Endothelial cell of umbilical vein (primary cell): Measurements from ENCODE around the gene UBQLNL. TPM values are rescaled to one million over a fixed set of nuclear protein-coding genes. Genes with fewer than 3 reads are reported as not detected.

Experiments
- BruUV-seq: library from RNA; stranded (reverse); fragments of 400-500 nt; replicated peaks from 2 replicates; lab custom pipeline; 2021; lab: Mats Ljungman, UMichigan
- CTCF ChIA-PET: fragments of 300-600, 350-600 bp; sonication (Branson Sonifier 250); formaldehyde crosslinking; loops from one replicate; lab custom pipeline; 2021; ENCODE audit warnings: antibody characterized with exemption, inconsistent platforms; lab: Charles Lee
- POLR2A ChIA-PET: fragments of 300-600, 350-600 bp; sonication (Branson Sonifier 250); formaldehyde crosslinking; loops from one replicate; lab custom pipeline; 2021; ENCODE audit warnings: antibody characterized with exemption, inconsistent platforms; lab: Charles Lee
- DNase-seq: peaks from one replicate; pipeline ENCODE4 v3.0.0-alpha.2; 2011; ENCODE audit warnings: low read depth, low spot score
- FAIRE-seq: peaks from 2 replicates; lab custom pipeline; 2011; peaks lifted over from hg19 to GRCh38; lab: Jason Lieb, UNC
- H2AFZ ChIP-seq: 2 replicates; pipeline ENCODE4 v1.6.0; 2012; ENCODE audit warnings: low read depth, low read length, control low read depth, inconsistent platforms
- H3K27ac ChIP-seq: 2 replicates; pipeline ENCODE4 v1.5.1; 2011; ENCODE audit warnings: low read depth, mild to moderate bottlenecking, control low read depth, low read length, moderate library complexity; ENCODE audit not compliant: insufficient read depth
- H3K27me3 ChIP-seq, 2 experiments: 2 replicates each; pipeline versions ENCODE4 v1.6.0 to v1.6.1; 2011; ENCODE audit warnings: low read length in 2 of 2, mixed read lengths in 1 of 2; ENCODE audit not compliant: control insufficient read depth in 2 of 2, insufficient read depth in 2 of 2
- H3K36me3 ChIP-seq, 2 experiments: 2 replicates in 1 of 2; 3 replicates in 1 of 2; pipeline ENCODE4 v1.5.1; 2011; ENCODE audit warnings: low read length in 2 of 2, mild to moderate bottlenecking in 1 of 2, moderate library complexity in 1 of 2; ENCODE audit not compliant: control insufficient read depth in 2 of 2, insufficient read depth in 2 of 2; ENCODE audit errors: extremely low read depth in 1 of 2
- H3K4me1 ChIP-seq: 3 replicates; pipeline ENCODE4 v1.5.1; 2011; ENCODE audit warnings: mild to moderate bottlenecking, low read length; ENCODE audit not compliant: control insufficient read depth, insufficient read depth; ENCODE audit errors: extremely low read depth
- H3K4me2 ChIP-seq: 2 replicates; pipeline ENCODE4 v1.6.1; 2011; ENCODE audit warnings: low read length, control low read depth, mixed read lengths; ENCODE audit not compliant: insufficient read depth
- H3K4me3 ChIP-seq, 3 experiments: fragments of 200-600 bp in 1 of 3; sonication (generic), shearing (Covaris generic) in 1 of 3; replicated peaks in 1 of 3; 2 replicates each; pipeline ENCODE4 v1.5.1; 2011 to 2016; ENCODE audit warnings: control low read depth in 3 of 3, low read length in 3 of 3, mild to moderate bottlenecking in 2 of 3, inconsistent platforms in 1 of 3, low read depth in 1 of 3, moderate library complexity in 1 of 3; ENCODE audit not compliant: insufficient read depth in 1 of 3
- H3K79me2 ChIP-seq: 2 replicates; pipeline ENCODE4 v1.6.0; 2012; ENCODE audit warnings: low read length, inconsistent platforms; ENCODE audit not compliant: control insufficient read depth, insufficient read depth
- H3K9ac ChIP-seq: replicated peaks from 2 replicates; pipeline ENCODE3; 2011; ENCODE audit warnings: low read length, control low read depth; ENCODE audit not compliant: insufficient read depth; ENCODE audit errors: extremely low read depth
- H3K9me1 ChIP-seq: replicated peaks from 3 replicates; pipeline ENCODE4 v1.6.0; 2011; ENCODE audit warnings: mild to moderate bottlenecking, low read length; ENCODE audit not compliant: control insufficient read depth, insufficient read depth; ENCODE audit errors: extremely low read depth
- H3K9me3 ChIP-seq: replicated peaks from 2 replicates; pipeline ENCODE4 v1.5.1; 2012; ENCODE audit warnings: low read length, inconsistent platforms; ENCODE audit not compliant: control insufficient read depth, insufficient read depth
- H4K20me1 ChIP-seq: replicated peaks from 2 replicates; pipeline ENCODE3; 2011; ENCODE audit warnings: mild to moderate bottlenecking, low read length; ENCODE audit not compliant: control insufficient read depth, insufficient read depth; ENCODE audit errors: extremely low read depth
- EZH2 ChIP-seq: IDR thresholded peaks from 2 replicates; pipeline ENCODE4 v1.6.1; 2012; ENCODE audit warnings: borderline replicate concordance, low read depth, mild to moderate bottlenecking, moderate library complexity, low read length, inconsistent platforms; ENCODE audit not compliant: severe bottlenecking
- FOS ChIP-seq: IDR thresholded peaks from 2 replicates; pipeline ENCODE4 v1.6.1; 2011; ENCODE audit warnings: mild to moderate bottlenecking, low read length, moderate library complexity, borderline replicate concordance; ENCODE audit not compliant: insufficient read depth
- GATA2 ChIP-seq: IDR thresholded peaks from 2 replicates; pipeline ENCODE4 v1.7.0; 2011; ENCODE audit warnings: low read depth, mild to moderate bottlenecking, moderate library complexity, mixed read lengths, low read length; ENCODE audit not compliant: insufficient read length, insufficient read depth
- JUN ChIP-seq: IDR thresholded peaks from 2 replicates; pipeline ENCODE4 v1.6.1; 2011; ENCODE audit warnings: borderline replicate concordance, low read depth; ENCODE audit not compliant: insufficient read length, insufficient read depth
- MAX ChIP-seq: IDR thresholded peaks from 2 replicates; pipeline ENCODE4 v1.6.1; 2011; ENCODE audit not compliant: insufficient read depth, insufficient read length
- MYC ChIP-seq: IDR thresholded peaks from one replicate; pipeline ENCODE4 v1.6.1; 2011; ENCODE audit warnings: mild to moderate bottlenecking, low read depth, low read length
- POLR2A ChIP-seq: IDR thresholded peaks from 2 replicates; pipeline ENCODE4 v1.6.1; 2012; ENCODE audit warnings: low read depth, mild to moderate bottlenecking, control low read depth, low read length
- POLR2AphosphoS5 ChIP-seq: IDR thresholded peaks from 2 replicates; pipeline ENCODE4 v1.6.1; 2012; ENCODE audit warnings: low read depth, mild to moderate bottlenecking, control low read depth, low read length, moderate library complexity; ENCODE audit not compliant: insufficient read depth
- dilution Hi-C: fragments of 300-500 bp; cut with MboI; formaldehyde crosslinking; loops from one replicate; pipeline ENCODE4 v1.15.0; 2019; ENCODE audit warnings: low sequenced_read_pairs; ENCODE audit not compliant: extremely low pct_ligation_motif_present
- intact Hi-C: fragments of 100-400 bp; cut with micrococcal nuclease; formaldehyde crosslinking; loops from one replicate; pipeline ENCODE4 v1.10.0; 2022
- polyA plus RNA-seq, 4 experiments: library from polyadenylated mRNA; depleted of rRNA in 3 of 4; stranded (reverse) in 3 of 4; unstranded in 1 of 4; fragments of >200 nt; gene quantifications; 2 replicates each; pipeline versions ENCODE4 v1.2.1 to v1.2.3, GENCODE V29; 2011 to 2012; ENCODE audit warnings: missing spikeins in 1 of 4
- total RNA-seq: library from RNA; stranded (reverse); gene quantifications from 2 replicates; pipeline ENCODE4 v1.2.3, GENCODE V29; 2021
- TF ChIP-seq, protein P1 (sequence below), 2 donors: IDR thresholded peaks; 1 replicate in 1 of 2; 2 replicates in 1 of 2; pipeline ENCODE4 v1.5.1; 2011; ENCODE audit warnings: low read length in 2 of 2, mild to moderate bottlenecking in 2 of 2, moderate library complexity in 2 of 2, control low read depth in 1 of 2, inconsistent platforms in 1 of 2, low read depth in 1 of 2; ENCODE audit not compliant: insufficient read depth in 1 of 2; ENCODE audit errors: extremely low read depth in 1 of 2

UBQLNL gene
- total and polyA plus RNA-seq, 2 donors (not counting 3 experiments of a cell fraction or from before 2014, with no cell fraction given): 0.33 to 0.48 TPM

- no peak overlapping the region for H3K9ac ChIP-seq
- H2AFZ ChIP-seq: no peak overlapping the region
- H3K27me3 ChIP-seq: peaks cover 0 to 3% of the 10 kb centered on the region in 2 experiments
- H4K20me1 ChIP-seq: no peaks in the 10 kb centered on the region
- H3K4me2 ChIP-seq: no peak overlapping the region
- FAIRE-seq (no peak), DNase-seq (no peak)
- H3K4me1 ChIP-seq: no peaks in the 10 kb centered on the region
- no peak overlapping the region for H3K27ac ChIP-seq
- CTCF ChIA-PET: no interaction called here
- dilution Hi-C loops (no loop called here), intact Hi-C loops (no loop called here)
- no peaks in the 10 kb centered on the region for H3K79me2 ChIP-seq
- TF ChIP-seq EZH2 (no peak), MAX (no peak), GATA2 (no peak), POLR2A (no peak), MYC (no peak), POLR2AphosphoS5 (no peak), FOS (no peak), JUN (no peak)
- TF ChIP-seq, protein P1, sequence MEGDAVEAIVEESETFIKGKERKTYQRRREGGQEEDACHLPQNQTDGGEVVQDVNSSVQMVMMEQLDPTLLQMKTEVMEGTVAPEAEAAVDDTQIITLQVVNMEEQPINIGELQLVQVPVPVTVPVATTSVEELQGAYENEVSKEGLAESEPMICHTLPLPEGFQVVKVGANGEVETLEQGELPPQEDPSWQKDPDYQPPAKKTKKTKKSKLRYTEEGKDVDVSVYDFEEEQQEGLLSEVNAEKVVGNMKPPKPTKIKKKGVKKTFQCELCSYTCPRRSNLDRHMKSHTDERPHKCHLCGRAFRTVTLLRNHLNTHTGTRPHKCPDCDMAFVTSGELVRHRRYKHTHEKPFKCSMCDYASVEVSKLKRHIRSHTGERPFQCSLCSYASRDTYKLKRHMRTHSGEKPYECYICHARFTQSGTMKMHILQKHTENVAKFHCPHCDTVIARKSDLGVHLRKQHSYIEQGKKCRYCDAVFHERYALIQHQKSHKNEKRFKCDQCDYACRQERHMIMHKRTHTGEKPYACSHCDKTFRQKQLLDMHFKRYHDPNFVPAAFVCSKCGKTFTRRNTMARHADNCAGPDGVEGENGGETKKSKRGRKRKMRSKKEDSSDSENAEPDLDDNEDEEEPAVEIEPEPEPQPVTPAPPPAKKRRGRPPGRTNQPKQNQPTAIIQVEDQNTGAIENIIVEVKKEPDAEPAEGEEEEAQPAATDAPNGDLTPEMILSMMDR (IDR thresholded peaks at IDR 0.05; ENCODE audit: extremely low read depth in 1 of 2, insufficient read depth in 1 of 2, low read depth in 1 of 2, low read length in 2 of 2): no peak
- H3K9me1 ChIP-seq: no peaks in the 10 kb centered on the region
- H3K4me3 ChIP-seq: no peak overlapping the region
- H3K9me3 ChIP-seq: no peaks in the 10 kb centered on the region
- no TSS peak for BruUV-seq
- H3K36me3 ChIP-seq: no peaks in the 10 kb centered on the region
- POLR2A ChIA-PET: no interaction called here
Measured at GRCh38 chr11:5504403-5504921, 12.0 kb downstream of the UBQLNL start.
